GM21825 (cell line): ENCODE measurements around the gene SDHA.

Source experiments
- ATAC-seq: cut with Tn5 transposase; IDR thresholded peaks from one replicate; pipeline ENCODE4 v1.9.1; 2021; ENCODE audit warnings: mild to moderate bottlenecking, moderate library complexity; ENCODE audit not compliant: unreplicated experiment

Gene SDHA

DNA sequence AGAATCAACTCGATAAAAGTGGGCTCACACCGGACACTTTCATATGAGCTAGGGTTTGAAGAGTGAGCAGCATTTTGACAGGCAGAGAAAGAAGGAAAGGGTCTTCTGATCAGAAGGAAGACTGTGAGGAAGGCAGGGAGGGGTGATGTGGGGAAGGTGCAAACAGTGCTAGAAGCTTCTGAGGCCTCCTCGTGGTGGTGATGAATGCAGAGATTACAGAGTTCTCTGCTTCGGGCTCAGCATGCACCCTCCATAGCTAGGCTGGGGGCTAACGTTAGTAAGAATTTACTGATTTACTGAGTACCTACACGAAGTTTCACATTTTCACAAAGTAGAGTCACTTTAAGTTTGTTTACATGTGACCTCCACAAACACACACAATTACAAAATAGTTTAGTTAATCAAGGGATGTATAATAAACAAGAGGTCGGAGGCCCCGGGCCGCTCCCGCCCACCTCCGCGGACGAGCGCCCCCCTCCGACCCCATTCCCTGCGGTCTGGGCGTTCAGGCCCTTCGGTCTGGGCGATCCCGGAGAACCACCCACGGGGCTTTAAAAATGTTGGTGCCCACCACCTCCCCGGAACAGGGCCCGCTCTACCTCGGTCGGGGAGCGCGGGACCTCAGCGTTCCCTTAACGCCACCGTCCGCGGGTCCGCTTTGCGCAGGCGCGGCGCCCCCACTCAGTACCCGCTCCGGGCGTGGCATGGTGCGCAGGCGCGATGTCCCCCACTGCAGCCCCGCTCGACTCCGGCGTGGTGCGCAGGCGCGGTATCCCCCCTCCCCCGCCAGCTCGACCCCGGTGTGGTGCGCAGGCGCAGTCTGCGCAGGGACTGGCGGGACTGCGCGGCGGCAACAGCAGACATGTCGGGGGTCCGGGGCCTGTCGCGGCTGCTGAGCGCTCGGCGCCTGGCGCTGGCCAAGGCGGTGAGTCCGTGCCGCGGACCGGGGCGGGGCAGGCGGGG, at the start of gene SDHA, which contains the start of gene CCDC127:
Gene SDHA, plus strand, starts transcription at position 827 of the 963 bp plus-strand sequence. Its CDS starts 36 bp downstream, at position 863.
Gene CCDC127, minus strand, starts transcription at position 660 of the 963 bp plus-strand sequence. CDS start 1,304 bp downstream, outside the sequence.
- ATAC-seq = peak; percentile 71

DNA sequence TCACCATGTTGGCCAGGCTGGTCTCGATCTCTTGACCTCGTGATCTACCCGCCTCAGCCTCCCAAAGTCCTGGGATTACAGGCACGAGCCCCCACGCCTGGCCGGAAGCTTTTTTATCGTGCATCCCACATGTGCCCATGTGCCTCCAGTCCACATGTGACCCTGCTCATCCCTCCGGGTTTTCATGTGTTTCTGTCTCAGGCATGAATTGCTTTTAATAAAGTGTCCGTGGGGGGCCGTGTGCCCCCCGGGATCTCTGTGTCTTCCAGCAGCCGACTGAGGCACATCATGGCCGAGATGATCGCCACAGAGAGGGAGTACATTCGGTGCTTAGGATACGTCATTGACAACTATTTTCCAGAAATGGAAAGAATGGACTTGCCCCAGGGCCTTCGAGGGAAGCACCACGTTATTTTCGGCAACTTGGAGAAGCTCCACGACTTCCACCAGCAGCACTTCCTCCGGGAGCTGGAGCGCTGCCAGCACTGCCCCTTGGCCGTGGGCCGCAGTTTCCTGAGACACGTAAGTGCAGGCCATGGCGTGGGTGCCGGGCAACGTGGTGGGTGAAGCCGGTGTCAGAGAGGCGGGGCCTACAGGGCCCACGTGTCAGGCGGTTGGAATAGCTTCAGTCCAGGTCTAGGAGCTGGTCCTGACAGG, 48.9 kb upstream of the SDHA start:
- ATAC-seq = no peak

DNA sequence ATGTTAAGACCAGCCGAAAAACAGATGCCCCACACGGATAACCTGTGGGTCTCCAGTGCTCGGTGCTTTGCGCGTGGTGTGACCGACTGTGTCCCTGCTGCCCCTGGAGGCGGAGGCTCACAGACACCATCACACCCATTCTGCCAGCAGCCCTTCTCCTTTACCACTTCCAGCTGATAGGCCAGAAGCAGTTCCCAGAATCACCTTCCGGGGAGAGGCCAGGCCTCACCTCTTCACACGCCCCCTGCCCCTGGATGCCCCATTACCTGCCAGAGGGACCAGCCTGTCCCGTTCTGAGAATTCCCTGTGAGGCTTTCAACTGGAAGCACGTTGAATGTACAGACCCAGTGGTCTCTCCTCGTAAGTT, 48.4 kb upstream of the SDHA start:
- no peak for ATAC-seq

DNA sequence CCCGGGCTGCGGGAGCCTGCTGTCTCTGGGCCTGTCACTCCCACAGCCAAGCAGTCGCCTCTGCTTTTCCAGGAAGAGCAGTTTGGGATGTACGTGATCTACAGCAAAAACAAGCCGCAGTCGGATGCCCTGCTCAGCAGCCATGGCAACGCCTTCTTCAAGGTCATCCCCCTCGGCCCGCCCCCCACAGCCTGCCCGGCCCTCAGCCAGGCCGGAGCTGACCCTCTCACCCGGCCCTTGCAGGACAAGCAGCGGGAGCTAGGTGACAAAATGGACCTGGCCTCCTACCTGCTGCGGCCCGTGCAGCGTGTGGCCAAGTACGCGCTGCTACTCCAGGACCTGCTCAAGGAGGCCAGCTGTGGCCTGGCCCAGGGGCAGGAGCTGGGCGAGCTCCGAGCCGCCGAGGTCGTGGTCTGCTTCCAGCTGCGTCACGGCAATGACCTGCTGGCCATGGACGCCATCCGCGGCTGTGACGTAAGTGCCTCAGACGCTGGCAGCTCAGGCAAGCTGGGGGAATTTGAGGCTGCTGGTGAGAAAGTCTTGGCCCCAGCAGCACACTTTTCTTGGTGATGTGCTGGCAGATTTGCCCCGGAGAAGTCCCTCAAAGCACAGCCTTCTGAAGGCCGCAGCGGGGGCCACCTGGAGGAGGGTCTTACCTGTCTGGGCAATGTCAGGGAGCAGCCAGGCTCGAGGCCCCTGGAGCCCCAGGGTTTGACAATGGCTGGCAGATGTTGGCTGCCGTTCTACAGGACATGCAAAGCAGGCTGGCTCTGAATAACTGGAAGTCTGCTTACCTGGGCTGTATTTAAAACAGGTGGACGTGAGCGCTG, 46.9 kb upstream of the SDHA start:
- ATAC-seq = no peak

DNA sequence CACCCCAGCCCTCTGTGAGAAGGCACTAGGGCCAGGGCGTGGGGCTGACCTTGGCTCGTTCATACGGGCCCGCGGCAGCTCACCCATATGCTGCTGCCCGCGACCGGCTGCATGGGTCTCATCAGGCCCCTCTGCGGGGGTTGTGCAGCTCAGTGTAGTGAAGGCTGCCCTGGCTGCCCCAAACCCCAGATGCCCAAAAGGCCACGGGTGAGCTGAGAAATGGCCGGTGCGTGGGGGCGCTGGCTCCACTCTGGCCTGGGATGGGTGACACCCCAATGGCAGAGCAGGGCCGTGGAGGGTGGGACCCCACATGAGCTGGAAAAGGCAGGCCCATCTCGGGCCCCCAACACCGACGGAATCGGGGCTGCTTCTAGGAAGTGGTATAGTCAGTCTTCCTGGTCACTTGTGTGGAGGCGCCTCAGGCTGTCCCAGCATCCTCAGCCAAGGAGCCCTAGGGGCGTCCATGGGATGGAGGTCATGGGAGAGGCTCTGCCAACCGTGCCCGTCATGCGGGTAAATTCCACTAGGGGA, 46.3 kb upstream of the SDHA start:
- no peak for ATAC-seq

DNA sequence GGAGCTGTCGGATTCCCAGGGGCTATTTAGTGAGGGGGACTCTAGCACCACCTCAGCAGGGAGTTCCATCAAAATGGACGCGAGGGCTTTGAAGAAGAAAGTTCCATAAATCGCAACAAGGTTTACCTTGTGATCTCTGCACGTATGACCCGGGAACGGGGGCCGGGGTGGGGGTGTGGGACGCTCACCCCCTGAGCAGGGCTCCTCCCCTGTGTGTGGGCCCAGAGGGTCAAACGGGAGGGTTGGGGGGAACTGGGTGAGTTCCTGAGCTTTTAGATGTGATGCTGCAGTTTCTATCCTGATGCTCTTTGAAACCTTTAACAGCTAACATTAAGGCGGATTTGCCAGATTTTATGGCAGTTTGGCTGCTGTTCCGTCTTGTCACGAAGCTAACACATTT, 45.7 kb upstream of the SDHA start:
- no peak for ATAC-seq

DNA sequence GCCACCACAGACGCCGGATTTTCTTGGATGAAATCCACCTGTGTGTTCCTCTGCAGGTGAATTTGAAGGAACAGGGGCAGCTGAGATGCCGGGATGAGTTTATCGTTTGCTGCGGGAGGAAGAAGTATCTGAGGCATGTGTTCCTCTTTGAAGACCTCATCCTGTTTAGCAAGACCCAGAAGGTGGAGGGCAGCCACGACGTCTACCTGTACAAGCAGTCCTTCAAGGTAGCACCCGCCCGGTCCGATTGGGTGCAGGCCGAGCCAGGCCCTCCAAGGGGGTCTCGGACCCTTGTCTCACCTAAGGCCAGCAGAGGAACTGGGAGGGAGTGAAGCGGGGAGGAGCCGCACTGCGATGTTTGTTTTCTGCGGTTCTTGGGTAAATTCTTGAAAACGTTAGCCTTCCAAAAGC, 45.3 kb upstream of the SDHA start:
- no peak for ATAC-seq

DNA sequence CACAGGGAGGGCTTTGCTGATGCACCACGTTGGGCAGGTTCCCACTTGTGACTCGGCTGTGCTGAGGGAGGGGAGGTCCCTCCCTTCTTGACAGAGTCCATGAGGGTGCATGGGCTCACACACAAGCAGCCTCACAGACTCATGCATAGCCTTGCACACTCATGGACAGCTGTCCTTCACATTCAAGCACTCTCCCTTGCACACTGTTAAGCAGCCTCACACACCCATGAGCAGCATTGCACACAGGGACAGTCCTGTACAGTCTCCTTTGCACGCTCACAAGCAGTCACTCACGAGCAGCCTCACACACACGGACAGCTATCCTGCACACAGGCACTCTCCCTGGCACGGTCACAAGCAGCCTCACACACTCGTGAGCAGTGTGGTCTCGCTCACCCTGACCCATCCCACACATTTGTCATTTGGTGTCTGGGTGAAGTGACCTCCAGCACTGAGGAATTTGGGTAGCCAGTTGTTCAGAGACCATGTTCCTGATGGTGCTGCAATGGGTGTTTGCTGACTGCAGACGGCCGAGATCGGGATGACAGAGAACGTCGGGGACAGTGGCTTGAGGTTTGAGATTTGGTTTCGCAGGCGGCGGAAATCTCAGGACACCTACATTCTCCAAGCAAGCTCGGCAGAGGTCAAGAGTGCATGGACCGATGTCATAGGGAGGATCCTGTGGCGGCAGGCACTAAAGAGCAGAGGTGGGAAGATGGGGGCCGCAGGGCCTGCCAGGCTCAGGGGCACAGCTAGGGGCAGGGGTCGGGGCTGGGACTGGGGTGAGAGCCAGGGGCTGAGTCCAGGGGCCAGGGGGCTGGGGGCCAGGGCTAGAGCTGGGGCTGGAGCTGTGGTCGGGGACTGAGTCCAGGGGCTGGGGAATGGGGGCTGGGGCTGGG, 44.5 kb upstream of the SDHA start:
- no peak for ATAC-seq

DNA sequence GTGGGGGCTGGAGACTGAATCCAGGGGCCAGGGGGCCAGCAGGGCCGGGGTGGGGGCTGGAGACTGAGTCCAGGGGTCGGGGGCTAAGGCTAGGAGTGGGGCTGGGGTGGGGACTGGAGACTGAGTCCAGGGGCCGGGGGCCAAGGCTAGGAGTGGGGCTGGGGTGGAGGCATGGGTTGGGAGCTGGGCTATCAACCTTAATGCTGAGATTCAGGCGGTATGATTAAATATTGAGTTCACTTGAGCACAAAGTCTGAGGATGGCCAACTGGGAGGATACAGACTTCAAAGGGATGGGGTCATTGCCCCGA, 43.9 kb upstream of the SDHA start:
- ATAC-seq = no peak

DNA sequence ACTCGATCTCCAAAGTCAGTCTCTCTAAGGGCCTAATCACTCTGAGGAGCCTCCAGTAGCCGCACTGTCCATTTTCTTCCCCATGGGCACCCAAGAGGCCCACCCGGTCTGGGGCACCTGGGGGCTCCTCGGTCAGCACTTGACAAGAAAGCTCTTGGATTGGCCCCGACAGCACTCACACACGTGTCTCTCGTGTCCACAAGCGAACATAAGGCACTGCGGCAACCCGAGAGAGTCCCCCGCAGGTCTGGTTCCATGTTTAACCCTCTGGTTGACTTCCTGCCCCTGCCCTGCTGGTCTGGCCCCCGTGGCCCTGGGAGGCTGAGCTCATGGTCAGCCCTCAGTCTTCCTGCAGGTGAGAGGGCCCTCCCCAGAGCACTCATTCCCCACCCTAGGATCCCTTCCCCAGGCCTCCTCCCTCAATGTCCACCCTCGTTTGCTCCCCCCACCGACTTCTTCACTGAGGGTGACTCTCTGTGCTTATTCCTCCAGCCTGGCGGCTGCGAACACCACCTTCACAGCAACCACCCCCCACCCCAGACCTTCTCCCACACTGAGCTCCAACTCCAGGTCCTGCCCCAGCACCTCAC, 43.1 kb upstream of the SDHA start:
- ATAC-seq = no peak

DNA sequence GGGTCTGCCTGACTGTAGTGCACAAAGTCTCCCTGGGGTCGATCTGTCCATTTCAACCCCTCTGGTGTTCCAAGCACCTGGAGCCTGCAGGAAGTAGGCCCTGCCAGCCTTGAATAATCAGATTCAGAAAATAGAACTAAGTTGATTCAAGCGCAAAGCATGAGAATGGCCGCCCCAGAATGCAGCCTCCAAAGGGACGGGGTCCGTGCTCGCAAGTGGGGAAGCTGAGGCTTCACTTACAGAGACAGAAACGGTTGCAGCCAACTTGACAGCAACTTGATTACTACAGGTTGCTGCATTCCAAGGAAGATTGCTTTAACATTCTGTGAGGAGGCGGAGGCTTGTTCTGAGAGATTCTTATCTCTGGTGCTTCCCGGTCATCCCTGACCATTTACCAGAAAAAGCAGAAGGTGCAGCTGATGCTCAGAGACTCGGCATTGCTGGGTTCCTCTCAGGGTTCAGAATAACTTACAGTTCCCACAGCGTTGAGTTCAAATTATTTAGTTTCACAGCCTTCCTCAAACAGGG, 41.8 kb upstream of the SDHA start:
- no peak for ATAC-seq

DNA sequence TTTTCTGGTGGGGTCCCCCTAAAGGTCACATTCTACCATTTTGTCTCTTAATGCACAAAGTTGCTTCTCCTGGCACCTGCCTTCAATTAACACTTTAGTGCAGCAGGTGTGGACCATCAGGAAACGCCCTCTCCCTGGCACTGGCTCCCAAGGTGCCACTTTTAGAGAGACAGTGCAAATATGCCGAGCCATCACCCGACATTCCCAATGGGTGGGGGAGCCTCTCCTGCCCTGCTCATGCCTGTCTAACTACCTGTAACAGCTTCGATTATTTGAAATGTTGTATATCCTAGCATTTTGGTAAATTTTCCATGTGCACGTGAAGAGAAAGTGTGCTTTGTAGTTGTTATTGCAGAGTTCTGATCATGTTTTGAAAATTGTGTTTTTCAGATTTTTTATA, 40.0 kb upstream of the SDHA start:
- no peak for ATAC-seq

DNA sequence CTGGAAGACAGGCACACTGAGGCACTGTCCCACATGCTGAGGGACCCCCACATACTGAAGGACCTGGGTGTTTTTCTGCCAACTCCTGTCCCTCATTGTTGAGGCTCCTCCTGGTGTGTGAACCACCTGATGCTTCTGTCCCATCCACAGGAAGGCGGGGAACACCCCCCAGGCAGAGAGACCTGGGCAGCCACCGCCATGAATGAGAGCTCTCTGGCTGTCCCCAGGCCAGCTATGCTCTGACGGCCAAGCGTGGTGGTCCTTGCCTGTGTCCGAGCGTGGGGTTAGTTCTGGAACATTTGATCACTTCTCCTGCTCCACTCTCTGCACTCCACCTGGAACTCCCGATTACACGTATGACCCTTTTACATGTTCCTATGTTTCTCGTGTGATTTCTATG, 38.7 kb upstream of the SDHA start:
- no peak for ATAC-seq

DNA sequence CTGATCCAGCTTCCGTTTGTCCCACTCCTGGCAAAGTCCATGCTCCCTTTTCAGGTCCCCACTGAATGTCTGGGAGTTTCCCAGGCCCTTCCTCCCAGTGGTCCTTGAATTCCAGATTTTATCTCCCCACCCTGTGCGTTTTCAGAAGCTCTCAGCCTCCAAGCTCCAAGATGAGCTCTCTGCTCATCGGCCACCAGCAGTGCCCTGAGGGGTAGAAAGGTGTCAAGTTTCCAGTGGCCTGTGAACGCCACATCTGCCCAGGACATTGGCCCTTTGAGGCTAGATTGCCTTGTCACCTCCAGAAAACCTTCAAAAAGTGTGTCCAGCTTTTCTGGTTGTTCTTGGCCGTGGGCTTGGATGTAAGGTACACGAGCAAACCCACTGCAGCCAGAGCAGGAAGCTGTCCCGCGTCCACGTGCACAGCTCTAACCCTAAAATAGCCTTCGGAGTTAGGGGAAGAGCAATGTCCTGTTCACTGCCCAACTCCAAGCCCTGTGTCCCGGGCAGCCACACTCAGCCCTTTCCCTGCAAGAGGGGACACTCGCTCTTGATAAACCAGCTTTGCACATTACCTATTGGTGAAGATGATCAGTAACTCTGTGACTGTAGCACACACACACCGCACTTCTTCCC, 37.7 kb upstream of the SDHA start:
- ATAC-seq = no peak

DNA sequence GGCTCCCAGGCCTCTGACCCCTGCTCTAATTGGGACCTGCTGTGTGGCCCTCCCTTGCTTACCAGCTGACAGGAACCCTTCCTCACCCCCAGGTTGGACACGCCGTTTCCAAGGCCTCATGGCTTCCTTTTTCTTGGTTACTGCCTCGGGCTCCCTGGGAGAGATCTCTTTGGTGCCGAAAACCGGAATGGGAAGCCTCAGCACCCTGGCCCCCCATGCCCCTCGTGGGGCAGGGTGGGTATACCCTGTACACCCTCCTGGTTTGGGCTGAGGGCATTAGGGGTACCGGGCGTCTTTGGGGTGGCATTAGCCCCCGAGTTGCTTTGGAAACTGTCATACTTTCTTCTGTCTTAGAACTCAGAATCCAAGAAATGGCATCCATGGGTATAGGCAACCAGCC, 37.0 kb upstream of the SDHA start:
- ATAC-seq = no peak

DNA sequence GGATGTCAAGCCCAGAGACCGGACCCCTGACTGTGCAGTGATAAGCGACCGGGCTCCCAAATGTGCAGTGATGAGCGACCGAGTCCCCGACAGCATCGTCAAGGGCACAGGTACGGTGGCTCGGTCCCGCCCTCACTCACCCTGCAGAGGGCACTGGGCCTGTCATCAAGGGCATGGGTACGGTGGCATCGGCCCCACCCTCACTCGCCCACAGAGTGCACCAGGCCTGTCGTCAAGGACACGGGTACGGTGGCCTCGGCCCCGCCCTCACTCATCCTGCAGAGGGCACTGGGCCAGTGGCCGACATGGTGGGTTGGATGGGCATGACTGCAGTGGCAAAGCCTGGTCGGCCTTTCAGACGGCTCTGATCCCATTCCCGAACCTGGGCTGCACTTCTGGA, 36.6 kb upstream of the SDHA start:
- ATAC-seq = no peak

DNA sequence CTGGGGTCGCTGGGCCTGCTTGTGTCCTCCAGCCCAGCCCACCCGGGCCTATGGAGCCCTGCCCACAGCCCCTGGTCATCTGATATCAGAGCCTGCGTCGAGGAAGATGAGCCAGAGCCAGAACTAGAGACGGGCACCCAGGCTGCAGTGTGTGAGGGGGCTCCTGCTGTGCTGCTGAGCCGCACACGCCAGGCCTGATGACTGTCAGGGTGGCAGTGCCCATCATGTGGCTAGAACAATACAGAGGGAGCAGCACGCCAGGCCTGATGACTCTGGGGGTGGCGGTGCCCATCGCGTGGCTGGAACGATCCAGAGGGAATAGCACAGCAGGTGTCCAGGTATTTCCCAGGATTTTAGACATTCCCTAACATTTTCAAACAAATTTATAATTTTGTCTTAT, 36.0 kb upstream of the SDHA start:
- no peak for ATAC-seq

DNA sequence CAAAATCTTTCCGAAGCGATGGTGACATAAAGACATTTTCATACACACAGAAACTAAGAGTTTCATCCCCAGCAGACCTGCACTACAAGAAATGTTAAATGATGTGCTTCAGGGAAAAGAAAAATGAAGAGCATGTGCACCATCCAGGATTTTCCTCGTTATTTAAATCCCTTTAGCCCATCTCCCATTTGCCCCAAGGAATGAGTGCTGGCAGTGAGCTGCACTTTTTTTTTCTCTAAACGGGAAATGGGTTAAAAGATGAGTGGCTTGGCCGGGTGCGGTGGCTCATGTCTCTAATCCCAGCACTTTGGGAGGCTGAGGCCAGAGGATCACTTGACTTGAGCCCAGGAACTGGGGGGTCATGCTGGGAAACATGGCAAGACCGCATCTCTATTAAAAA, 33.6 kb upstream of the SDHA start:
- ATAC-seq = no peak
